K562 (cell line): ENCODE data around the gene VPS11. TPM values are rescaled to one million over a fixed set of nuclear protein-coding genes. Genes with fewer than 3 reads are reported as not detected.

ENCODE experiments used
- ERF ChIP-seq: fragments of 450-650 bp; formaldehyde crosslinking; IDR thresholded peaks from 2 replicates; pipeline ENCODE4 v1.4.0; 2020; ENCODE audit warnings: mild to moderate bottlenecking, mixed read lengths
- GATAD2B ChIP-seq: fragments of 450-650 bp; IDR thresholded peaks from 2 replicates; pipeline ENCODE4 v1.6.1; 2017; ENCODE audit warnings: mild to moderate bottlenecking, borderline replicate concordance
- IFI16 ChIP-seq: fragments of 250-450 bp; sonication (Bioruptor Pico); IDR thresholded peaks from 2 replicates; pipeline ENCODE4 v2.1.2; 2022; ENCODE audit warnings: mild to moderate bottlenecking, inconsistent platforms
- MTA2 ChIP-seq: fragments of 450-650 bp; IDR thresholded peaks from 2 replicates; pipeline ENCODE4 v1.6.1; 2016; ENCODE audit warnings: low read depth
- MYC ChIP-seq, 2 experiments: fragments of 250-450 bp in 1 of 2; sonication (Bioruptor Pico) in 1 of 2; IDR thresholded peaks; 2 replicates each; pipeline versions ENCODE4 v1.5.1 to v1.6.1; 2012 to 2021; ENCODE audit warnings: low read depth in 2 of 2, borderline replicate concordance in 1 of 2, improper control_type of control experiment in 1 of 2, low read length in 1 of 2, mild to moderate bottlenecking in 1 of 2, moderate library complexity in 1 of 2
- PHB ChIP-seq: fragments of 250-450 bp; sonication (Bioruptor Pico); IDR thresholded peaks from 2 replicates; pipeline ENCODE4 v1.5.0; 2021
- ZBED1 ChIP-seq: IDR thresholded peaks from 2 replicates; pipeline ENCODE4 v1.6.1; 2014
- polyA plus RNA-seq, 8 experiments: library from polyadenylated mRNA; depleted of rRNA in 4 of 8; stranded (reverse) in 5 of 8; unstranded in 3 of 8; fragments of >200 nt; fragmentation: Nextera tagmentation in 2 of 8; fragmentation: Illumina TruSeq in 1 of 8; extraction: Ambion mirVana in 2 of 8; extraction: Trizol in 1 of 8; gene quantifications; 2 replicates each; pipeline versions ENCODE4 v1.2.1 to v1.2.3, GENCODE V29; 2011 to 2014; ENCODE audit warnings: inconsistent platforms in 1 of 8, missing spikeins in 1 of 8
- total RNA-seq, 7 experiments: library from RNA; depleted of rRNA in 6 of 7; stranded (reverse); fragments of >200 nt in 6 of 7; fragmentation: Illumina TruSeq in 2 of 7; extraction: Trizol in 2 of 7; gene quantifications; 2 replicates each; pipeline versions ENCODE4 v1.2.1 to v1.2.3, GENCODE V29; 2011 to 2021; ENCODE audit warnings: low replicate concordance in 1 of 7
- TF ChIP-seq, protein P1 (sequence below), 2 experiments: fragments of 450-650 bp; formaldehyde crosslinking in 1 of 2; IDR thresholded peaks; 2 replicates each; pipeline versions ENCODE4 v1.4.0 to v1.6.1; 2014 to 2020; ENCODE audit warnings: mild to moderate bottlenecking in 2 of 2, borderline replicate concordance in 1 of 2, low read depth in 1 of 2
- TF ChIP-seq, protein P2 (sequence below): sonication (generic); formaldehyde crosslinking; IDR thresholded peaks from 2 replicates; pipeline ENCODE4 v1.8.1; 2022; ENCODE audit warnings: missing genetic modification reagents
- TF ChIP-seq, protein P3 (sequence below): sonication (generic); formaldehyde crosslinking; IDR thresholded peaks from 2 replicates; pipeline ENCODE4 v1.8.1; 2023; ENCODE audit warnings: mild to moderate bottlenecking, missing genetic modification reagents, moderate library complexity
- TF ChIP-seq, protein P4 (sequence below): fragments of 450-650 bp; conservative IDR thresholded peaks from 2 replicates; pipeline ENCODE4 v1.6.1; 2016; ENCODE audit warnings: missing genetic modification characterization, low read depth, mild to moderate bottlenecking, control low read depth, missing compliant biosample characterization

The VPS11 gene
- total and polyA plus RNA-seq, 9 of the 15 experiments (the other 6 are each of a cell fraction or from before 2014, with no cell fraction given) = 14.1 to 35.5 (median 27.5) TPM

DNA sequence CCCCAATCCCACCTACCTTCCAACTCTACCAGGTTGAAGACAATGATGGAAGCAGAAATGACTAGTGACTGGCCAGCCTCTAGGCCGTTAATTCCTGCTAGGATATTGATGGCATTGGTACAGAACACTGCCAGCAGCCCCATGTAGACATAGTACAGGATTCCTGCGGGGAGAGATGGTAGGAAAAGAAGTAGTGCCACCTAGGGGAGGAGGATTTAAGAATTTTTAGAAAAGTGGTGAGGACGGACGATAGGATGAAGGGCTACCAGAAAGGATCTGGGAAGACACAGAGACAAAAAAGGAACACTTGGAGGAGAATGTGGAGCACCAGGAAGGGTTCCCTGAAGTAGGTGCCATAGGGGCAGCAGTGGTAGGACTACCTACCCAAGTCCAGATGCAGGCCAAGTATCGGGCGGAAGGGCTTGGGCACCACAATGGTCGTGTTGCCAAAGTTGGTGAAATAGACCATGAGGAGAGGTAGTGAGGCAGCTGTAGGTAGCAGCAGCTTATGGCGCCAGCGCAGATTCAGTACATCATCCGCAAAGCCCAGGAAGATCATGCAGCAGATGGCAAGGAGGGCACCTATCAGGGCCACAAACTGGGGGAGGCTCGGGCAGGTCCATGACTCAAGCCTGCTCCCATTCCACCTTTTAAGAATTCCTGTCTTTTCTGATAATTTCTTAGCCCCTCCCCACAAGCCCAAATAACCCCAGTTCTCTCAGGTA, 32.8 kb downstream of the VPS11 start (continued):
- TF ChIP-seq, protein P1, sequence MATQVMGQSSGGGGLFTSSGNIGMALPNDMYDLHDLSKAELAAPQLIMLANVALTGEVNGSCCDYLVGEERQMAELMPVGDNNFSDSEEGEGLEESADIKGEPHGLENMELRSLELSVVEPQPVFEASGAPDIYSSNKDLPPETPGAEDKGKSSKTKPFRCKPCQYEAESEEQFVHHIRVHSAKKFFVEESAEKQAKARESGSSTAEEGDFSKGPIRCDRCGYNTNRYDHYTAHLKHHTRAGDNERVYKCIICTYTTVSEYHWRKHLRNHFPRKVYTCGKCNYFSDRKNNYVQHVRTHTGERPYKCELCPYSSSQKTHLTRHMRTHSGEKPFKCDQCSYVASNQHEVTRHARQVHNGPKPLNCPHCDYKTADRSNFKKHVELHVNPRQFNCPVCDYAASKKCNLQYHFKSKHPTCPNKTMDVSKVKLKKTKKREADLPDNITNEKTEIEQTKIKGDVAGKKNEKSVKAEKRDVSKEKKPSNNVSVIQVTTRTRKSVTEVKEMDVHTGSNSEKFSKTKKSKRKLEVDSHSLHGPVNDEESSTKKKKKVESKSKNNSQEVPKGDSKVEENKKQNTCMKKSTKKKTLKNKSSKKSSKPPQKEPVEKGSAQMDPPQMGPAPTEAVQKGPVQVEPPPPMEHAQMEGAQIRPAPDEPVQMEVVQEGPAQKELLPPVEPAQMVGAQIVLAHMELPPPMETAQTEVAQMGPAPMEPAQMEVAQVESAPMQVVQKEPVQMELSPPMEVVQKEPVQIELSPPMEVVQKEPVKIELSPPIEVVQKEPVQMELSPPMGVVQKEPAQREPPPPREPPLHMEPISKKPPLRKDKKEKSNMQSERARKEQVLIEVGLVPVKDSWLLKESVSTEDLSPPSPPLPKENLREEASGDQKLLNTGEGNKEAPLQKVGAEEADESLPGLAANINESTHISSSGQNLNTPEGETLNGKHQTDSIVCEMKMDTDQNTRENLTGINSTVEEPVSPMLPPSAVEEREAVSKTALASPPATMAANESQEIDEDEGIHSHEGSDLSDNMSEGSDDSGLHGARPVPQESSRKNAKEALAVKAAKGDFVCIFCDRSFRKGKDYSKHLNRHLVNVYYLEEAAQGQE (IDR thresholded peaks at IDR 0.05; ENCODE audit: borderline replicate concordance) = peak; percentile 36; the same call in 1 of the 2 replicates
- TF ChIP-seq, protein P1 (CRISPR knock-in tag; IDR thresholded peaks at IDR 0.05; ENCODE audit: low read depth) = no peak
- no peak for TF ChIP-seq GATAD2B
- TF ChIP-seq ERF (CRISPR knock-in tag) = no peak
- no peak for TF ChIP-seq MTA2
- TF ChIP-seq ZBED1 = no peak
- no peak for TF ChIP-seq IFI16 (CRISPR knock-in tag)
- TF ChIP-seq, protein P2, sequence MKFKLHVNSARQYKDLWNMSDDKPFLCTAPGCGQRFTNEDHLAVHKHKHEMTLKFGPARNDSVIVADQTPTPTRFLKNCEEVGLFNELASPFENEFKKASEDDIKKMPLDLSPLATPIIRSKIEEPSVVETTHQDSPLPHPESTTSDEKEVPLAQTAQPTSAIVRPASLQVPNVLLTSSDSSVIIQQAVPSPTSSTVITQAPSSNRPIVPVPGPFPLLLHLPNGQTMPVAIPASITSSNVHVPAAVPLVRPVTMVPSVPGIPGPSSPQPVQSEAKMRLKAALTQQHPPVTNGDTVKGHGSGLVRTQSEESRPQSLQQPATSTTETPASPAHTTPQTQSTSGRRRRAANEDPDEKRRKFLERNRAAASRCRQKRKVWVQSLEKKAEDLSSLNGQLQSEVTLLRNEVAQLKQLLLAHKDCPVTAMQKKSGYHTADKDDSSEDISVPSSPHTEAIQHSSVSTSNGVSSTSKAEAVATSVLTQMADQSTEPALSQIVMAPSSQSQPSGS (CRISPR knock-in tag) = no peak
- no peak for TF ChIP-seq MYC (IDR thresholded peaks at IDR 0.05; ENCODE audit: low read depth, low read length)
- TF ChIP-seq MYC (CRISPR knock-in tag; IDR thresholded peaks at IDR 0.05; ENCODE audit: borderline replicate concordance, low read depth) = no peak
- no peak for TF ChIP-seq PHB (CRISPR knock-in tag)
- TF ChIP-seq, protein P3, sequence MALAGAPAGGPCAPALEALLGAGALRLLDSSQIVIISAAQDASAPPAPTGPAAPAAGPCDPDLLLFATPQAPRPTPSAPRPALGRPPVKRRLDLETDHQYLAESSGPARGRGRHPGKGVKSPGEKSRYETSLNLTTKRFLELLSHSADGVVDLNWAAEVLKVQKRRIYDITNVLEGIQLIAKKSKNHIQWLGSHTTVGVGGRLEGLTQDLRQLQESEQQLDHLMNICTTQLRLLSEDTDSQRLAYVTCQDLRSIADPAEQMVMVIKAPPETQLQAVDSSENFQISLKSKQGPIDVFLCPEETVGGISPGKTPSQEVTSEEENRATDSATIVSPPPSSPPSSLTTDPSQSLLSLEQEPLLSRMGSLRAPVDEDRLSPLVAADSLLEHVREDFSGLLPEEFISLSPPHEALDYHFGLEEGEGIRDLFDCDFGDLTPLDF (CRISPR knock-in tag) = no peak
- TF ChIP-seq, protein P4, sequence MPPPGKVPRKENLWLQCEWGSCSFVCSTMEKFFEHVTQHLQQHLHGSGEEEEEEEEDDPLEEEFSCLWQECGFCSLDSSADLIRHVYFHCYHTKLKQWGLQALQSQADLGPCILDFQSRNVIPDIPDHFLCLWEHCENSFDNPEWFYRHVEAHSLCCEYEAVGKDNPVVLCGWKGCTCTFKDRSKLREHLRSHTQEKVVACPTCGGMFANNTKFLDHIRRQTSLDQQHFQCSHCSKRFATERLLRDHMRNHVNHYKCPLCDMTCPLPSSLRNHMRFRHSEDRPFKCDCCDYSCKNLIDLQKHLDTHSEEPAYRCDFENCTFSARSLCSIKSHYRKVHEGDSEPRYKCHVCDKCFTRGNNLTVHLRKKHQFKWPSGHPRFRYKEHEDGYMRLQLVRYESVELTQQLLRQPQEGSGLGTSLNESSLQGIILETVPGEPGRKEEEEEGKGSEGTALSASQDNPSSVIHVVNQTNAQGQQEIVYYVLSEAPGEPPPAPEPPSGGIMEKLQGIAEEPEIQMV = no peak
